Measurements from ENCODE around the gene HOXC11.

HOXC11 gene

GRCh38 chr12:53977596-53978445, 4.9 kb downstream of the HOXC11 start:
- DNase-seq (ENCODE audit: low read depth): no peak
- in situ Hi-C loops (cut with HindIII; ENCODE audit: low sequenced_read_pairs): no loop called here
- no peak overlapping the region for H3K4me3 ChIP-seq (ENCODE audit: low read depth, low read length)
- TF ChIP-seq CTCF (IDR thresholded peaks at IDR 0.05; ENCODE audit: low read depth, low read length, missing control alignments): no peak

- TF ChIP-seq CTCF (IDR thresholded peaks at IDR 0.05; ENCODE audit: low read depth, low read length, missing control alignments): no peak
- in situ Hi-C loops (cut with HindIII; ENCODE audit: low sequenced_read_pairs): no loop called here
- DNase-seq (ENCODE audit: low read depth): no peak
- no peak overlapping the region for H3K4me3 ChIP-seq (ENCODE audit: low read depth, low read length)
Observed at GRCh38 chr12:53978477-53979356, 5.8 kb downstream of the HOXC11 start.

GRCh38 chr12:53980104-53980801, 7.3 kb downstream of the HOXC11 start:
- DNase-seq (ENCODE audit: low read depth): no peak
- in situ Hi-C loops (cut with HindIII; ENCODE audit: low sequenced_read_pairs): no loop called here
- TF ChIP-seq CTCF (IDR thresholded peaks at IDR 0.05; ENCODE audit: low read depth, low read length, missing control alignments): no peak
- no peak overlapping the region for H3K4me3 ChIP-seq (ENCODE audit: low read depth, low read length)

- no peak for TF ChIP-seq CTCF (IDR thresholded peaks at IDR 0.05; ENCODE audit: low read depth, low read length, missing control alignments)
- H3K4me3 ChIP-seq (ENCODE audit: low read depth, low read length): no peak overlapping the region
- in situ Hi-C loops (cut with HindIII; ENCODE audit: low sequenced_read_pairs): no loop called here
- DNase-seq (ENCODE audit: low read depth): no peak
Observed at GRCh38 chr12:53980802-53981496, 8.0 kb downstream of the HOXC11 start.

- in situ Hi-C loops (cut with HindIII; ENCODE audit: low sequenced_read_pairs): no loop called here
- no peak for DNase-seq (ENCODE audit: low read depth)
- no peak overlapping the region for H3K4me3 ChIP-seq (ENCODE audit: low read depth, low read length)
- TF ChIP-seq CTCF (IDR thresholded peaks at IDR 0.05; ENCODE audit: low read depth, low read length, missing control alignments): no peak
Observed at GRCh38 chr12:53981634-53982565, 9.0 kb downstream of the HOXC11 start.

All from astrocyte of the cerebellum (primary cell).